HG03520 (cell line): ENCODE results near the gene FAM13B.
"Not testable (repeated sequence)": the region's sequence is repeated elsewhere in the genome, so short reads cannot be mapped to it uniquely, and the experiment has no call there.

Source experiments
- ATAC-seq: cut with Tn5 transposase; IDR thresholded peaks from one replicate; pipeline ENCODE4 v1.9.1; 2021; ENCODE audit warnings: mild to moderate bottlenecking, moderate library complexity; ENCODE audit not compliant: unreplicated experiment

The FAM13B gene

DNA sequence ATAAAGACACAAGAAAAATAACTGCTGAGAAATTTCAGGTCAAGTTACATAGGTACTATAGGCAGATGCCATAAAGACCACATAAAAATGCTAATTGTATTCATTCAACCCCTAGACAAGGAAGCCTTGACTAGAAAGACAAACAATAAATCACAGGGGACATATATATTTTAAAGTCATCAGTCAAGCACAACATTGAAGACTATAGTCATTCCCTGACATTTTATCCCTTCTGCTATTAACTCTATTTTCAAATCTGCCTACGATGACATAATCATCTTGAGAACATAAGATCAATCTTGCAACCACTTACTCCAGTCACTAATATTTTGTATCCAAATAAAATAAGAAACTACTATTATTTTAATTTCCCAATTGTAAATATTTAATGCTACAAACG lies 38.3 kb downstream of the FAM13B start:
- ATAC-seq = no peak

DNA sequence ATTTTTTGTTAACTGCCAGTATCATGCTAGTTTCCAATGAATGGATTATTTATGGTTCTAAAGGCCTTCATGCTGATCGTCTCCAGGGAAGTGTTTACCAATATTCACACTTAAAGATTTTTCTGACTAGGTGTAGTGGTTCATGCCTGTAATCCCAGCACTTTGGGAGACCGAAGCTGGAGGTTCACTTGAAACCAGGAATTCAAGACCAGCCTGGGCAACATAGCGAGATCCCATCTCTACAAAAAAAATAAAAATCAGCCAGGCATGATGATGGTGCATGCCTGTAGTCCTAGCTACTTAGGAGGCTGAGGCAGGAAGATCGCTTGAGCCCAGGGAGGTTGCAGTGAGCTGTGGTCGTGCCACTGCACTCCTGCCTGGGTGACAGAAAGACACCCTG lies 43.5 kb downstream of the FAM13B start:
- ATAC-seq = no peak

DNA sequence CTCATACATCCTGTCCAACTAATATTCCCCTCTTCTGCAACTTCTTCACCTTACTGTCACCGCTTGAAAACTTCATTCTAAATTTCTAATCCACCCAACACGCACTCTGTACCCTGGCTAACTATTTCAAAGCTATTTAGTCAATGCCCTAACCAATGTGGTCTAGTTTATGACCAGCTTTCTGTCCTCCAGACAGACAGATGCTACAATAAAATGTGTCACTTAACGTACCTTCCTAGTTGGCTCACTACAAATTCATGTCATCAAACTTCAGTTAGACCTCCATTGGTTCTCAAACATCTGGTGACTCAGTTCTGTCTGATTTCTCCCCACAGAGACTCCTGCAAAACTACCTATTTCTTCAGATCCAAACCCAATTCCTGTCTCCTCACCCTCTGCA lies 57.7 kb downstream of the FAM13B start:
- no peak for ATAC-seq

DNA sequence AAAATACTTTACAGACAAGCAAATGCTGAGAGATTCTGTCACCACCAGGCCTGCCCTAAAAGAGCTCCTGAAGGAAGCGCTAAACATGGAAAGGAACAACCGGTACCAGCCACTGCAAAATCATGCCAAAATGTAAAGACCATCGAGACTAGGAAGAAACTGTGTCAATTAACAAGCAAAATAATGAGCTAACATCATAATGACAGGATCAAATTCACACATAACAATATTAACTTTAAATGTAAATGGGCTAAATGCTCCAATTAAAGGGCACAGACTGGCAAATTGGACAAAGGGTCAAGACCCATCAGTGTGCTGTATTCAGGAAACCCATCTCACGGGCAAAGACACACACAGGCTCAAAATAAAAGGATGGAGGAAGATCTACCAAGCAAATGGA lies 62.5 kb downstream of the FAM13B start:
- not testable (repeated sequence) for ATAC-seq

DNA sequence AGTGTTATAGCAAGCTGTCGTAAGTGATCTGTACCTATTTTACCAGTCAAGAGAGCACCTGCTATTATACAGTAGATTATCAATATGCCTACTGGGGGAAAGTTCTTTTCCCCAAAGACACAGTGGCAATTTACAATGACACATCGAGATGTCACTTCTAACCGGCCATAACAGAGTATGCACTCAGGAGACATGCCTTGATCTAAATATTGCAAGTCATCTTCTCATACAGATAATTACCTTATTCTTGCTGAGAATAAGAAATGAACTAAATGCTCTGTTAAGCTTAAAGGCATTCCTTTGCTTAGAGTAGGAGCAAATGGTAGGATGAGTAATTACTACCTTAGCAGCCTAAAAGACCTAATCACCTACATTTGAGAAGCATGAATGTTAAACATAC lies 72.1 kb downstream of the FAM13B start:
- ATAC-seq = no peak

DNA sequence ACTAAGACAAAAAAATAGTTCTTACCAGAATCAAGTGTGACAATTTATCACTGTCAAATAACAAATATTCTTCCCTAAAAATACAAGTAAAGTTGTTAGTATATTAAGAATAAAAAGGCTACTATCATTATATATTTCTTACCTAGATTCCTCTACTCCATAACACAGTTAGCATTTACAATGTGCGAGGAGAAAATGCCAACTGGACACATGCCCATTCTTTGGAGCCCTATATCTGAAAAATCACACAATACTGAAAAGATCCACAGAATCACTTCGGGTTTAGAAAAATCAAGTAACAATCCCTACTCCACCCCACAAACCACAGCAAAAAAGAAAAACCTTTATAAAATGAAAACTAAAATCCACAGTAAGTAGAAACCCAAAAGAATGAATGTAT lies 72.7 kb downstream of the FAM13B start:
- ATAC-seq = no peak

DNA sequence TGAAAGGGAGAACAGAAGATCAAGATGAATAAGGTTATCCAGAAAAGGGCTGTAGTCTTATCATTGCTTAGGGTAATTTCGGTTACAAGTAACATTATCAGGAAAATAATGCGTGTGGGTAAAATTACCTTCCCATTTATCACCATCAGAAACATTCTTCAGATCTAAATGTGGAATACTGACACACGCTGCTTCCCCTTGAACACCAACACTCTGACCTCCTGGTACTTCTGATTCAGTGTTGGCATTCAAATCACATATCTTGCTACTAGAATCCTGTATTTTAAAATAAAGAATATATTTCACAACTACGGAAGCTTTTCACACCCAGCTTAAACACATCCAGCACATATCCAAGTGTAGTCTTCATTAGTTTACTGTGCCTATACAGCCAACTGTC lies 73.4 kb downstream of the FAM13B start:
- no peak for ATAC-seq

DNA sequence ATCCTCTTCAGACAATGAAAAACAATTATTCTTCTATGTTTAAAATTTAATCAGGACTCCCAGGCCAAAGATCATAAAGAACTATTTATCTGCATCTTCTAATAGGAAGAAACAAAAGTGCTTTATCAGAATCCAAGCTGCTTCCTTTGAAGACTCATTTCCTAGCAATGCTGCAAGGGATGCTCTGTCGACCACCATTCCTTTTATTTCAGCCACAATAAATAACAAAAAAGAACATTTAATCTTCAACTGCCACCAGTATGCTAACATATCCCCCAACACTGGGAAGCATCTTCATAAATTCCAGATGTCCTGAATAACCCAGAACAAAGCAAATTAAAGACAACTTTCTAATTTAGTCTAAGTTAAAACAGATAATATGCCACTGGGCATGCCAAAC lies 74.9 kb downstream of the FAM13B start:
- no peak for ATAC-seq

DNA sequence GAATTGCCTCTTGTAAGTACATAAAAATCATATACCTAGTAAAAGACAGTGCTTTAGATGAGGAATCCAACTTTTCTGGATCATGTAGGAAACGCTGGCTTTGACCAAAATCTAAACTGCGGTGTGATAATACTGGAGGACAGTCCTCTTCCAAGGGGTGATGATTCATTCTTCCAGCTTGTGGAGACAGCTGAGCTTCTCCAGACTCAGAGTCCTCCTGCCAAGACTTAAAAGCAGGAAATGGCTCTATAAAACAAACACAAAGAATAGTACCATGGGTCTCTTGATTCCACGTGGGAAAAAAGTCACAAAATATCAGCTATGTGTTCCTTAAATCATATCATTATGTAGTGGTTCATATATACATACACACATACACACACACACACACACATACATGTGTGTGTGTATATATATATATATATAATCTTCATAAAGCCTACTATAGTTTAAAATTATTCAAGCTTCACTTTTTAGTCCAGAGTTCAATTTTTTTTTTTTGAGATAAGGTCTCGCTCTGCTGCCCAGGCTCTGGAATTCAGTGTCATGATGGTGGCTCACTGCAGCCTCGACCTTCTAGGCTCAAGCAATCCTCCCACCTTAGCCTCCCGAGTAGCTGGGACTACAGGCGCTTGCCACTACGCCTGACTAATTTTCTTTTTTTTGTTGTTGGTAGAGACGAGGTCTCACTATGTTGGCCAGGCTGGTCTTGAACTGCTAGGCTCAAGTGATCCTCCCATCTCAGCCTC lies 78.6 kb downstream of the FAM13B start:
- no peak for ATAC-seq

DNA sequence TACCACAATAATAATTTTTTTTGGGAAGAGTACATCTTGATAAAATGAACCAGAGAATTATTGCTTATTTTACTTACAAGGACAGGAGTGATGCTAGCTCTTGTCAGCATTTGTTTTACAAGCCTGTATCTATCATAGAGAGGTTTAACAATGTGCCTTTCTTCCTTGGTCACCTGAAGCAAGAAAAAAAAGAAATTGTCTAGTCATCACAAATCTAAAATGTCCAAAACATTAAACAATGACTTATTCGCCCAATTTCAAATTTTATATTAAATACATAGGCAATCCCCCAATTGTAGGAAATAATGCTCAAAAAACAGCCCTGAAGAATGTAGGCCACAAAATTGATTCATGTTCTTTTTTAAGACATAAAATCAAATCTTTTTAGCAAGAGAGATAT lies 87.1 kb downstream of the FAM13B start:
- ATAC-seq = no peak

DNA sequence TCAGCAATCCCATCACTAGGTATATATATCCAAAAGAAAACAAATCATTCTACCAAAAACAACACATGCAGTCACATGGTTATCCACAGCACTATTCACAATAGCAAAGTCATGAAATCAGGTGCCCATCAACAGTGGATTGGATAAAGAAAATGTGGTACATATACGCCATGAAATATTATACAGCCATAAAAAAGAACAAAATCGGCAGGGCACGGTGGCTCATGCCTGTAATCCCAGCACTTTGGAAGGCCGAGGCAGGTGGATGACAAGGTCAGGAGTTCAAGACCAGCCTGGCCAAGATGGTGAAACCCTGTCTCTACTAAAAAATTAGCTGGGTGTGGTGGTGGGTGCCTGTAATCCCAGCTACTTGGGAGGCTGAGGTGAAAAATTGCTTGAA lies 88.6 kb downstream of the FAM13B start:
- not testable (repeated sequence) for ATAC-seq

DNA sequence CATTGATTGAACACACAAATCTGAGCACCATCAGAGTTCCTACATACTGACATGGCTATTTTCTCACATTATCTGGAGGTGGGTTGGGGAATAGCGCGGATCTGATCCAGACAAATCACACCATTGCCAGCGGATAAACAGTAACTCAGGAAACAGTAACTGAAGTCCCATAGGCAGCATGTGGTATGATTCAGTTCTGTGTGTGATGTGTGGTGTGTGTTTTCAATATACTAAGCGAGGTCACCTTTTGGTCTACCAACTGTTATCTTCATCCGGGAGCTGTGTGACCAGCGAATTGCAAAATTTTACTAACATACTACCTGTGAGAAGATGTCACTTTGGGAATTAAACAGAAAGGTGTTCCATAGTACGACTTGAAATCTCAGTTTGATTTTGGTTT lies 93.5 kb downstream of the FAM13B start:
- no peak for ATAC-seq

DNA sequence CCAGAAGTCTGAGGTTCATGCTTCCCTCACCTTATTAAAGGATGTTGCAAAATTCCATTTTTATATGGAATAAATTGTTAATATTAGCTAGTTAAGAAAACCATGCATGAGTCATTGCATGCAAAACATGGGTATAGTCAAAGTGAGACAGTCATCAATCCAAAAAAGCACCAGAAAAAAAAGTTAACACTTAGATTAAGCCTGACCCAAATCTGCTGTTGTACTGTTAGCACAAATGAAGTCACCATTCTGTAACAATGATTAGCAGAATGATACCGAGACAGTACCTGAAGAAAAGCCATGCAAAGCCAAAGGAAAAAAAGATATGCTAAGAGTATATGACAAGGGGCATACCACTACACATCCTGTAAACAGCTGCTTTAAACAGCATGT lies 94.1 kb downstream of the FAM13B start:
- ATAC-seq = no peak

DNA sequence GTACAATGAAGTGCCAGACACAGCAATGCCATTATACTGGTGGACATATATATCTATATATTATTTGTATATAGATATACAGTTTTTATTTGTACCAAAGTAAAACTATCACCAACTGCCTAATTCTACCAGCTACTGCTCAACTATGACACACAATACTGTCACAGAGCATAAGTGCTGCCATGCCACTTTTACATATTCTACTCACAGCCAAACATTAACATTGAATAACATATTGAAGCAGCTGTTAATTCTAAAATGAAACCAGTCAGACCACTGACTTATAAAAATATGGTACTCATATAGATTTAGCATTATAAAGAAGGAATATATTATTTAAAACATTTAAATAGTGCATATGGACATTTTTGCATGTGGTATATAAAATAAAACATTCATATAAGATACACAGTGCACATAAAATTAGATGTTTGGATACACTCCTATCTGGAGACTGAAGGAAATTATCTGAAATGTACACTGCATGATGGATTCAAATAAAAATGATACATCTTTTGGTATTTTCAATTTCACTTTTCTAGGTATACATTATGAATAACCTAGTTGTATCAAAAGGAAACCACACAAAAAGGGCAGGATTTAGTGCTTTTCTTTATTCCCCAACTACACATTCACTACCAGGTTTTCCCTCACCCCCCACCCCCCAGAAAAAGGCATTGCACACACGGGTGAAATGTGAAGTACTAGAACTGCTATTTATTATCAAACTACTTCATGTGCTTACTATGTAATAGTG lies 94.7 kb downstream of the FAM13B start:
- no peak for ATAC-seq

DNA sequence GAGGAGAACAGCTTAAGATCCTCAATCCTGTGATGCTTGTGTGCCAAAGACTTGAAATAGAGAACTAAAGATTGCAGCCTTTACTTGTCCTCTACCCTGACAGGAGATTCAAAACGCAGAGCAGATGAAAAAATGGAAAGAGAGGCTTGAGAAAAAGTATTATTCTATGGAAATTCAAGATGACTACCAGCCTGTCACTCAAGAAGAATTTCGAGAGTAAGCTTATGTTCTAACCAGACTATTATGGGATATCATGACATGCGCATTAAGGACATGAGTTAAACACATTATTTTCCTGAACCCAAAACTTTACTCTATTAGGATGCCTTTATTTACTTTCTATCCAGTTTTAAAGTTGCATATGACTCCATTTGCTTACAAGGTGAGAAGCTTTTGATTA lies 97.2 kb downstream of the FAM13B start:
- no peak for ATAC-seq

DNA sequence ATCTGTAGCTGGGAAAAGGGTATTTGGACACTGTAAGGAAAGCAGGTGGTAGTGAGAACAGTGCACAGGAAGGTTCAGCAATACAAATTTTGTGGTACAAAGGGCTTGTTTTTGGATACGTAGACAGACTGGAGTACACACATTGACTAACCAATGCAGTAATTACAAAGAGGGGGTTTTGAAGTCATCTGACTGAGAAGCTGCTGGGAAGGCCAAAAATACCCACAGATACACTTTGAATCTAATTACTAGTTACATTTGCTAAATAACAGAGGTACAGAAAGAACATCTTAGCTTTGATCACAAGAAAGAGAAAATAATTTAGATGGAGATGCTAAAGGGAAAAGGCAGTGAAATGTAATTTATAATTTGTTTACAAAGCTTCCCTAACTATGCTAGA lies 97.7 kb downstream of the FAM13B start:
- ATAC-seq = no peak

DNA sequence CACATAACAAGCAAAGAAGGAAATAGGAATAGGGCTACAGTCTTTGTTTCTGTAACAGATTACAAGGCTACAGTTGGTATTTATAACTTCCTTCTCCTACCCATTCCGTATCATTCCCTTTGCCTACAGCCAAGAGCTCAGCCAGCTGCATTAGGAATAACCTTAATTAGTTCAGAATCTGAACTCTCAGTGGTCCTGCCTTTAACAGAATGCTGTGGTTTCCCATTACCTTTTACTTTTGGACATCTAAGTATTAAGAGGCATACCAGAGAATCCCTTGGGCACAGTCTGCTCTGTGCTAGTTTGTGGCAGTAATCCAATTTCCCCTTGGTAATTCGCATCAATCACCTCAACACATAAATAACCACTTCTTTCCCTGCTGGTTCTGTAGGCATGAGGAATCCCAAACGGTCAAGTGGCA lies 99.4 kb downstream of the FAM13B start:
- ATAC-seq = no peak

DNA sequence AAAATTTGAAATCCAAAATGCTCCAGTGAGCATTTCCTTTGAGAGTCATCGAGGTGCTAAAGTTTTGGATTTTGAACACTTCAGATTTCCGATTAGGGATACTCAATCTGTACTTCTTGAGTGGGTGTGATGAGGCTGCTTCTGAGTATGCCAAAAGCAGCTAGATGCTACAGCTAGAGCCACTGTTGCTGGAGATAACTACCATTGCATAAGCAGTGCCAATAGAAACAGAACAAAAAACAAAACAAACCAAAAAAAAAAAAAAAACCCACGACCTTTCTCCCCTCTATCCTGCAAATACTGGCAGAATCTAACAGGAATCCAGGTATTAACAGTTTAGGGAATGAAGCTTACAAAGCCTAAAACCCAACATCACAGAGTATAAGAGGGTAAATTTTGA lies 100.1 kb downstream of the FAM13B start:
- ATAC-seq = no peak

DNA sequence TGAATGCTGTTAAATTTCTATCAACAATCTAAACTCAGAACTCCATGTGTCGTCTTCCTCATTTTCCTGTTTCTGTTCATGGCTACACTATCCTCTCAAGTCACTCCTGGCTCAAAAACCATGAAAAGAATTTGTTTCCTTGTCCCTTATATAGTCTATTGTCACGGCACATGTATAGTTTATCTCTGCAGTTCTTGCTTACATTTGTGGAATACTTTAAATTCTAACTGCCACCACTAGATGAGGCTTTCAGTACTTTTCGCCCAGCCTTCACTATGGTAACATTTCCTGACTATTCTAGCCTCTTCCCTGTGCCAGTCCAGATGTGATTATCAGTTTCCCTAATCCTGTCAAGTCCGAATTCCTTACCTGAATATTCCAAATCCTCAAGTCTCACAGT lies 109.0 kb downstream of the FAM13B start:
- no peak for ATAC-seq

DNA sequence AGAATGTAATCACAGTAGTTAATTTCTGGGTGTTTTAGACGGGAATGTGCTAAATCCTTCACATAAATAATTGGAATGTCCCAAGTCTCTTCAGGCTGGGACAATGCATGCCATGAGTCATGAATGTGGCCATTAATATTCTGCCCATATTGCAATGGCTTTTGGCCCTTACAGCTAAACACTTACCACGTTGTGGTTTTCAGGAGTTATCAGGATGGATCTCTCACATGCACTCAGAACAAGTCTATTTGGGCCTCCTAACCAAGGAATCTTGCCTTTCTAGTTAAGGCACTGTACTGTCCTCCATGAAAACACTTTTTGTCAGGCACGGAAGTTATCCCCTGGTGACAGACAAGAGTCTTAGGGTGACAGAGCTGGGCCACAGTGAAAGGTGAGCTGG lies 110.9 kb downstream of the FAM13B start:
- no peak for ATAC-seq

DNA sequence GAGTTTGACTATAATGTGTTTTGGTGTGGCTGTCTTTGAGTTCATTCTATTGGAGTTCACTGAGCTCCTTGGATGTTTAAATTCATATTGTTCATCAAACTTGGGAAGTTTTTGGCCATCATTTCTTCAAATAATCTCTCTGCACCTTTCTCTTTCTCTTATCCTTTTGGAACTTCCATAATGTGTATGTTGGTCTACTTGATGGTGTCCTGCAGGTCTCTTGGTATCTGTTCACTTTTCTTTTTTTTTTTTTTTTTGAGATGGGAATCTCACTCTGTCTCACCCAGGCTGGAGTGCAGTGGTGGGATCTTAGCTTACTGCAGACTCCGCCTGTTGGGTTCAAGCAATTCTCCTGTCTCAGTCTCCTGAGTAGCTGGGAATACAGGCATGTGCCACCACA lies 116.0 kb downstream of the FAM13B start:
- no peak for ATAC-seq

DNA sequence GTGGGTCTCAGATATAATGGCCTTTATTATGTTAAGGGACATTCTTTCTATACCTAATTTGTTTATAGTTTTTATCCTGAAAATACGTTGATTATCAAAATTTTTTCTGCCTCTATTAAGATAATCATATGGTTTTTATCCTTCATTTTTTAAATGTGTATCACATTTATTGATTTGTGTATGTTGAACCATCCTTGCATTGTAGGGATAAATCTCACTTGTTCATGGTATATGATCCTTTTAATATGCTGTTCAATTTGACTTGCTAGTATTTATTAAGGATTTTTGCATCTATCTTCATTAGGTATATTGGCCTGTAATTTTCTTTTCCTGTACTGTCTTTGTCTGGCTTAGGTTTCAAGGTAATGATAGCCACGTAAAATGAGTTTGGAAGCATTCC lies 118.1 kb downstream of the FAM13B start:
- no peak for ATAC-seq
